Lower leg skin (tissue), 4 donors: ENCODE measurements around the gene LMAN2. TPM values are rescaled to one million over a fixed set of nuclear protein-coding genes. Genes with fewer than 3 reads are reported as not detected.

ENCODE experiments used
- DNase-seq, 2 donors: peaks; one replicate each; pipeline ENCODE4 v3.0.0-alpha.2; 2019; ENCODE audit warnings: low spot score in 2 of 2
- H3K4me3 ChIP-seq: fragments of 200-600 bp; sonication (generic); 2 replicates; pipeline ENCODE4 v1.5.1; 2017; ENCODE audit warnings: mild to moderate bottlenecking, low read depth; ENCODE audit not compliant: poor library complexity, severe bottlenecking
- POLR2A ChIP-seq, 2 donors: fragments of 450-650 bp; IDR thresholded peaks; one replicate each; pipeline ENCODE4 v1.6.1; 2016 to 2017; ENCODE audit warnings: antibody characterized with exemption in 2 of 2, mild to moderate bottlenecking in 1 of 2, moderate library complexity in 1 of 2
- WGBS, 2 donors: methylation state at CpG; one replicate each; pipeline ENCODE4 v1.1.5; 2018; 5-methylcytosine and 5-hydroxymethylcytosine counted together
- intact Hi-C: fragments of 100-400 bp; cut with DNase I; formaldehyde crosslinking; loops from one replicate; pipeline ENCODE4 v1.15.0; 2023; ENCODE audit warnings: low total_unique reads
- total RNA-seq, 4 donors: library from RNA; depleted of rRNA; stranded (reverse); fragments of >200 nt; gene quantifications; one replicate each; pipeline ENCODE4 v1.1.0, GENCODE V29; 2016
- TF ChIP-seq, protein P1 (sequence below), 3 donors: fragments of 450-650 bp; IDR thresholded peaks; one replicate each; pipeline ENCODE4 v1.5.1; 2016; ENCODE audit warnings: antibody characterized with exemption in 3 of 3, mild to moderate bottlenecking in 3 of 3, moderate library complexity in 2 of 3

The LMAN2 gene, protein sequence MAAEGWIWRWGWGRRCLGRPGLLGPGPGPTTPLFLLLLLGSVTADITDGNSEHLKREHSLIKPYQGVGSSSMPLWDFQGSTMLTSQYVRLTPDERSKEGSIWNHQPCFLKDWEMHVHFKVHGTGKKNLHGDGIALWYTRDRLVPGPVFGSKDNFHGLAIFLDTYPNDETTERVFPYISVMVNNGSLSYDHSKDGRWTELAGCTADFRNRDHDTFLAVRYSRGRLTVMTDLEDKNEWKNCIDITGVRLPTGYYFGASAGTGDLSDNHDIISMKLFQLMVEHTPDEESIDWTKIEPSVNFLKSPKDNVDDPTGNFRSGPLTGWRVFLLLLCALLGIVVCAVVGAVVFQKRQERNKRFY
- 100 to 1,000 TPM; 139 to 191 (median 166) TPM for total RNA-seq

DNA sequence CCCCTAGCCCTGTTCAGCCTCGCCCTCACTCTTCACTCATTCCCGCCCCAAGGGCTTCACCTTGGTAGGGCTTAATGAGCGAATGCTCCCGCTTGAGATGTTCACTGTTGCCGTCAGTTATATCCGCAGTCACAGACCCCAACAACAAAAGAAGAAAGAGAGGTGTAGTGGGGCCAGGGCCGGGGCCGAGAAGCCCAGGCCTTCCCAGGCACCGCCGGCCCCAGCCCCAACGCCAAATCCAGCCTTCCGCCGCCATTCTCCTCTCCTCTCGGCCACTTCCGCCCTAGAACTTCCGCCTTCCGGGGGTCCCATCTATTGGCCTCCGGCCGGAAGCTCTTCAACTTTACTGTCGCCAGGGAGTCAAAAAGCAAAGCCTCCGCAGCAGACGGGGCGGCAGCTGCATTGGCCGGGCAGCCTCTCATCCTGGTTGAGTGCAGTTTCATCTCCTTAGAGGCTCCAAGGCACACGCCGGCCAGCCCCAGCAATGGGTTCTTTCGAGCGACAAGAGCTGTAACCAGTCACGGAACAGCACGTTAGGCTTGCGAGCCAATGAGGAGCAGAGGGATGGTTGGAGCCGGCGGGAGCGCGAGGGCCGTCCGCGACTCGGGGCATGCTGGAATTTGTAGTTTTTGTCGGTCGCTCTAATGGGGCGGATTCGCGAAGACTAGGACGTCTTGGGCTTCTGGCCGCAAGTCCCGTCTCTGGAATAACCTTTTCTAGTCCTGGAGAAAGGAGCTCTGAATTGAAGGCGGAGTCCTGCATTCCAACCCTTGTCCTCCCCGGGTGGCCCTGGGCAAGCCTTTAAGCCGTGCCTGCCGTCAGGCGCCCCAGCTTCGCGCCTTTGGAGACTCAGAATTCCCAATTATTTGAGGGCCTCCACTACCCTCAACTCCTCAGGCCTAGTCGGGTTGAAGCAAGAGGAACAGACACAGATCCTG lies at the start of gene LMAN2:
Gene LMAN2 (minus strand): TSS at position 277 of the 938 bp plus-strand sequence. CDS start 21 bp downstream, at position 256.
- intact Hi-C loops: no loop called here
- peak within 1 kb of the TSS; percentile 79 for H3K4me3 ChIP-seq
- DNase-seq: peak; percentile 94 to 99
- no peak for TF ChIP-seq POLR2A (IDR thresholded peaks at IDR 0.05)
- TF ChIP-seq, protein P1, sequence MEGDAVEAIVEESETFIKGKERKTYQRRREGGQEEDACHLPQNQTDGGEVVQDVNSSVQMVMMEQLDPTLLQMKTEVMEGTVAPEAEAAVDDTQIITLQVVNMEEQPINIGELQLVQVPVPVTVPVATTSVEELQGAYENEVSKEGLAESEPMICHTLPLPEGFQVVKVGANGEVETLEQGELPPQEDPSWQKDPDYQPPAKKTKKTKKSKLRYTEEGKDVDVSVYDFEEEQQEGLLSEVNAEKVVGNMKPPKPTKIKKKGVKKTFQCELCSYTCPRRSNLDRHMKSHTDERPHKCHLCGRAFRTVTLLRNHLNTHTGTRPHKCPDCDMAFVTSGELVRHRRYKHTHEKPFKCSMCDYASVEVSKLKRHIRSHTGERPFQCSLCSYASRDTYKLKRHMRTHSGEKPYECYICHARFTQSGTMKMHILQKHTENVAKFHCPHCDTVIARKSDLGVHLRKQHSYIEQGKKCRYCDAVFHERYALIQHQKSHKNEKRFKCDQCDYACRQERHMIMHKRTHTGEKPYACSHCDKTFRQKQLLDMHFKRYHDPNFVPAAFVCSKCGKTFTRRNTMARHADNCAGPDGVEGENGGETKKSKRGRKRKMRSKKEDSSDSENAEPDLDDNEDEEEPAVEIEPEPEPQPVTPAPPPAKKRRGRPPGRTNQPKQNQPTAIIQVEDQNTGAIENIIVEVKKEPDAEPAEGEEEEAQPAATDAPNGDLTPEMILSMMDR (IDR thresholded peaks at IDR 0.05): no peak
- 6 to 7% methylated on average over 55 of the region's 55 CpGs for WGBS, 2 donors

GRCh38 chr5:177399997-177400868 lies 48.8 kb upstream of the LMAN2 start, which contains the start of gene PFN3:
Gene PFN3 (minus strand): TSS chr5:177400661. CDS start chr5:177400576, 85 bp downstream.
- intact Hi-C loops: loop anchor here (5.0 kb wide), 1 partner anchor 102 kb away; no protein-coding TSS in a partner anchor
- no peak within 1 kb of the TSS for H3K4me3 ChIP-seq
- DNase-seq: no peak
- no peak for TF ChIP-seq POLR2A (IDR thresholded peaks at IDR 0.05)
- TF ChIP-seq, protein P1 (IDR thresholded peaks at IDR 0.05): no peak
- 49 to 54% methylated on average over 32 to 87 of the region's 92 CpGs for WGBS, 2 donors

DNA sequence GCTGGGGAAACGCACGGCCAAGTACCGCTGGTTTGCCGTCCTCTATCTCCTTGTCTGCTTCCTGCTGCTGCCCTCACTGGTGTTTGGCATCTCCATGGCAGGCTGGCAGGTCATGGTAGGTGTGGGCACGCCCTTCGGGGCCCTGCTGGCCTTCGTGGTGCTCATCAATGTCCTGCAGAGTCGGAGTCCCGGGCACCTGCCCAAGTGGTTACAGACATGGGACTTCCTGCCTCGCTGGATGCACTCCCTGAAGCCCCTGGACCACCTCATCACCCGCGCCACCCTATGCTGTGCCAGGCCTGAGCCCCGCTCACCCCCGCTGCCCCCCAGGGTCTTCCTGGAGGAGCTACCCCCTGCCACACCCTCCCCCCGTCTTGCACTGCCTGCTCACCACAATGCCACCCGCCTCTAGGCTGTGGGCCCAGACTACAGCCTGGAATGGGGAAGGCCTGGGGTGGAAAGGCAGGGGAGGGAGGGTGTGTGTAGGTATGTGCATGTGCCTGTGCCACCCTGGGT lies 46.5 kb upstream of the LMAN2 start:
- no peak for DNase-seq

DNA sequence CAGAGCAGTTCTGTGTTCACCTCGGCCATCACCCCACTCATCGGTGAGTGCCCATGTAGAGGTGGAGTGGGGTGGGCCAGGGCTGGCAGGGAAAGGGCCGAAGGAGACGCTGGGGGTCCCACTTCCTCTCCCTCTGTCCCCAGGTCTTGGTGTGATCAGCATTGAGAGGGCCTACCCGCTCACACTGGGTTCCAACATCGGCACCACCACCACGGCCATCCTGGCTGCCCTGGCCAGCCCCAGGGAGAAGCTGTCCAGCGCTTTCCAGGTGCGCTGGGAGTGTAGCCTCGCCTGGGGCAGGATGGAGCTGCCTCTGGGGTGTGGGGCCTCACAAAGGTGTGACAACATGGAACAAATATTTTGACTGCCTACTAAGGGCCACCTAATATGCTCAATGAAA lies 45.3 kb upstream of the LMAN2 start:
- TF ChIP-seq, protein P1 (IDR thresholded peaks at IDR 0.05): no peak
- TF ChIP-seq POLR2A (IDR thresholded peaks at IDR 0.05): no peak
- no peak for DNase-seq

More for the DNA sequence above, 46.5 kb upstream of the LMAN2 start:
- WGBS, 2 donors: 76 to 87% methylated on average over 10 to 15 of the region's 16 CpGs
- no peak overlapping the region for H3K4me3 ChIP-seq
- TF ChIP-seq, protein P1 (IDR thresholded peaks at IDR 0.05): no peak
- no peak for TF ChIP-seq POLR2A (IDR thresholded peaks at IDR 0.05)
- intact Hi-C loops: no loop called here

GRCh38 chr5:177396078-177396477 lies 44.6 kb upstream of the LMAN2 start:
- WGBS, 2 donors: 64 to 67% methylated on average over 7 to 8 of the region's 8 CpGs
- intact Hi-C loops: no loop called here
- H3K4me3 ChIP-seq: no peak overlapping the region
- DNase-seq: no peak
- no peak for TF ChIP-seq POLR2A (IDR thresholded peaks at IDR 0.05)
- TF ChIP-seq, protein P1 (IDR thresholded peaks at IDR 0.05): no peak

More for the DNA sequence above, 45.3 kb upstream of the LMAN2 start:
- intact Hi-C loops: no loop called here
- H3K4me3 ChIP-seq: no peak overlapping the region
- 87 to 96% methylated on average over 7 to 10 of the region's 10 CpGs for WGBS, 2 donors
